Hematopoietic multipotent progenitor cell treated with erythropoietin and hydrocortisone succinate and interleukin-3 and kit ligand, for 4 days (in vitro differentiated cells): ENCODE results near the gene POU2AF1.

Source experiments
- DNase-seq: peaks from one replicate; pipeline ENCODE4 v3.0.0-alpha.2; 2015

POU2AF1 gene

GRCh38 chr11:111359223-111360149 is 19.6 kb downstream of the POU2AF1 start:
- peak; percentile 16 for DNase-seq

GRCh38 chr11:111358038-111359001 is 20.8 kb downstream of the POU2AF1 start:
- DNase-seq, result no peak

- no peak for DNase-seq
Measured at GRCh38 chr11:111357150-111358037, 21.7 kb downstream of the POU2AF1 start.

- DNase-seq, result no peak
Measured at GRCh38 chr11:111356660-111357048, 22.4 kb downstream of the POU2AF1 start.

- no peak for DNase-seq
Measured at GRCh38 chr11:111355956-111356659, 23.0 kb downstream of the POU2AF1 start.

GRCh38 chr11:111355101-111355500 is 24.0 kb downstream of the POU2AF1 start:
- no peak for DNase-seq

GRCh38 chr11:111354601-111354891 is 24.5 kb downstream of the POU2AF1 start:
- no peak for DNase-seq

GRCh38 chr11:111353776-111354600 is 25.1 kb downstream of the POU2AF1 start:
- no peak for DNase-seq

- DNase-seq, result no peak
Measured at GRCh38 chr11:111352935-111353710, 26.0 kb downstream of the POU2AF1 start.

GRCh38 chr11:111352231-111352746 is 26.8 kb downstream of the POU2AF1 start:
- no peak for DNase-seq

- no peak for DNase-seq
Measured at GRCh38 chr11:111351374-111352055, 27.6 kb downstream of the POU2AF1 start.

- no peak for DNase-seq
Measured at GRCh38 chr11:111350811-111351210, 28.3 kb downstream of the POU2AF1 start.

- no peak for DNase-seq
Measured at GRCh38 chr11:111349191-111349695, 29.8 kb downstream of the POU2AF1 start.

GRCh38 chr11:111348147-111348546 is 30.9 kb downstream of the POU2AF1 start:
- no peak for DNase-seq

- no peak for DNase-seq
Measured at GRCh38 chr11:111347723-111348115, 31.4 kb downstream of the POU2AF1 start.

GRCh38 chr11:111347002-111347722 is 31.9 kb downstream of the POU2AF1 start:
- no peak for DNase-seq

GRCh38 chr11:111344032-111344431 is 35.0 kb downstream of the POU2AF1 start:
- DNase-seq, result no peak

GRCh38 chr11:111342329-111342728 is 36.7 kb downstream of the POU2AF1 start:
- DNase-seq, result no peak
